Mucosa of gallbladder (tissue), 1 donor: ENCODE measurements around the gene HOXB3. TPM values are rescaled to one million over a fixed set of nuclear protein-coding genes. Genes with fewer than 3 reads are reported as not detected.

Experiments
- DNase-seq: peaks from one replicate; pipeline ENCODE4 v3.0.0-alpha.2; 2020; ENCODE audit warnings: low spot score
- total RNA-seq: library from RNA; stranded (reverse); gene quantifications from one replicate; pipeline ENCODE4 v1.2.1, GENCODE V29; 2021
- donor health status: DM: no; HTN: no; CAD: no.

The HOXB3 gene
- total RNA-seq, 1 donor from 2014 or later: 17.2 TPM

- no peak for DNase-seq
These were observed 20.2 kb downstream of the HOXB3 start for GRCh38 chr17:48569674-48570324.

DNA sequence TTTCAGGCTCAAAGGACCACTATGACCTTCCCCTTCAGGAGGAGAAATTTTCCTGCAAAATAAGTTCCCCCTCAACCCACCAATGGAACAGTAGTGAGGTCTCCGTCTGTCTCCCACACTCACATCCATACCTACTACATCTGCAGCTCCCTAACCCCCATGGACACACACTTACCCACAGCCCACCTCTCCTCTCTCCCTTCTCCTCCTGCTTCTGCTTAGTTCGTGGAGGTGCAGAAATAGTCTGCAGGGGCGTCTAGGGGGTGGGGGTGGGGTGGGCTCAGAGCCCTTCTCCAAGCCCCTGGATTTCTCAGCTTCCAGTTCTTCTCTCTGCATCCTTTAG, 20.8 kb downstream of the HOXB3 start:
- DNase-seq: no peak

- DNase-seq: no peak
These were observed 21.4 kb downstream of the HOXB3 start for GRCh38 chr17:48568499-48569239.

DNA sequence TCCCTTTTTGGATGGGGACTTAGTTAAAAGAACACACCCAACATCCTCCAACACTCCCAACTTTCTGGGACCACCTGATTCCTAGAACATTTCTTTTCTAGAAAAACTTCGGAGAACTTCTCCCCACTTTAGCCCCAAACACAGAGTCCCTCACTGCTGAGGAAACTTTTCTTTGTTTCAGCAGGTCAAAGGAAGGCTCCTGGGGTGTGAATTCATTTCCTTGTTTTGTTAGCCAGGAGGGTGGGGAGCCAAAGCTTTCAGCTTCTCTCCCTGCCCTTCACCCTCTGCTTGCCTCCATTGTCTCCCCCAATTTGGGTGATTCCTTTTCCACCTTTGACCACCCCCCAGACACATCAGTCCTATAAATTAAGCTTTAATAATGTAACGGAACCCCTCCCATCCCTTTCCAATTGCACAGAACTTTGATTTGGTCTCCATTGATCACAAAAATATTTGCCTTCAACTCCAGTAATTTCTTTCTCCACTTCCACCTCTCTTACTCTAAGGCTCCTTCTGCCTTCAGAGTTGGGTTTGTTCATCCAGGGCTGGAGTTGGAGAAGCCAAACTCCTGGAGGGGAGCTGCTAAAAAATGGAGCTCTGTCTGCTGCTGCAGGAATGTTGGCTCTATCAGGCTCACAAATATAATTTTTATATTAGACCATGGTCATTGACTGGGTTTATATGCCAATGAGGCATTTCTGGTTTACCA, 22.2 kb downstream of the HOXB3 start:
- DNase-seq: no peak

GRCh38 chr17:48567209-48567608, 22.8 kb downstream of the HOXB3 start:
- no peak for DNase-seq

- no peak for DNase-seq
These were observed 23.3 kb downstream of the HOXB3 start for GRCh38 chr17:48566717-48567116.

DNA sequence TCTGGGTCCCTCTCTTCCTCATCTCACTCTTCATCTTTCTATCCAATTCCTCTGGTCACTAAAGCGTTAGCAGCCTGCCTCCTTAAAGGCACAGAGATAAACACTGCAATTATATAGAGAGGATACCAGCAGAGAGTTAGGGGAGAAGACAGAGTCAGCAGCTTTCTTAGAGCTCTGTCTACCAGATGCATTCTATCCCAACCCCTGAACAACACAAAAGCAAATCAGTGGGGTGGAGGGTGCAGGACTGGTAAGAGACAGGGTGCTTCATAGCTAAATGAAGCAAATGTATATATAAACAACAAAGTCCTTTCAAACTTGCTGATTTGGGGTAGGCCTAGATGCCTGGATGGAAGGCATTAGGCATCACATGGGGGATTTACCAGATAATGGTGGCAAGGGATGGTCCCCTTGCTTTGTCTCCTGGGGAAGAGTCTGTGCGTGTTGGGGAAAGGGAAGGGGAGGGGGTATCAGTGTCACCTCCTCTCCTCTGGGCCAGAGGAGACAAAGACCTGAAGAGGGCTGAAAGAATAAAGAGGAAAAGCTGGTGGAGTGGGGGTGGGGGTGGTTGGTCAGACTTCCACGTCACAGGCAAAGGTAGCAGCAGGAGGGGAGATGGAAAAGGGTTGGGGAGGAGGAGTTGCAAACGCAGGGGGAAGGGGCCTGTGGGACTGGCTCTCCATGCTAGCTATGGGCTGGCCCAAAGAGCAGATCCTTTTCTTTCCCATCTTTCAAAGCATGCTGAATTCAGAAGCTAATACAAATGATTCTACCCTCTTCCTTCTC, 23.9 kb downstream of the HOXB3 start:
- no peak for DNase-seq

GRCh38 chr17:48565022-48565554, 25.0 kb downstream of the HOXB3 start:
- DNase-seq: no peak

DNA sequence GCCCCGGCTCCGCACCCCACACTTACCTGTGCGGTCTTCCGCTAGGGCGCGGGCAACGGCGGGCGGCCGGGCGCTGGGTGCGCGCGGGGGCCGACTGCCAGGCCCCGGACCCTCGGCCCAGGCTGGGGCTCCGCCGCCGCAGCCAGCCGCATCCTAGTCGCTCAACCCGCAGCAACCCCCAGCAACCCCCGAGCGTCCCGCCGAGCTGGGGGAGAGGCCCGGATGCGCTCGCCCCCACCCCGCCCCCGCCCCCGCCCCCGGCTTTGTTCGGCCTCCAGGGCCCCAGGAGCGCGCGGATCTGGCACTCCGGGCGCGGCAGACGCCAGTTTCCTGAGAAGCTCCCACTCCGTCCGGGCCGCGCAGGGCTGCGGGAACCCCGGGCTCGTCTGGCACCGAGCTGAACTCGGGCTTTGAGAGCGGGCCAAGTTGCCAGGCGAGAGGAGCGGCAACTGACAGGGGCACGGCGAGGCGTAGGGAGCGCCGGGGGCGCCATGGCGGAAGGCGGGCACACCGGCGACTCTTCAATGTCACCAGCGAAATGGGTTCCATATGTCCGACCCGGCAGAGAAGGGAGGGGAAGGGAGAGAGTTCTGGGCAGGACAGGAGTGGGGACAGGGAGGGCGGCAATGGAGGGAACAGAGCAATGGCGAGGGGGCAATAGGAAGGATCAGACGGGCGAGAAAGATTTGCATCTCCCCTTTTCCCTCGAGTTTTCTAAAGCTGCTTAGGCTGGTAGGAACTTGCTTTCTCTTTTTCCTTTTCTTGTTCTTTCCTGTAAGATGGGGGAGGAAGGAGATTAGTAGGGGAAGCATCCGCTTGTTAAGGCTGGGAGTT, 25.6 kb downstream of the HOXB3 start:
- no peak for DNase-seq

GRCh38 chr17:48563867-48564187, 26.2 kb downstream of the HOXB3 start:
- DNase-seq: no peak

DNA sequence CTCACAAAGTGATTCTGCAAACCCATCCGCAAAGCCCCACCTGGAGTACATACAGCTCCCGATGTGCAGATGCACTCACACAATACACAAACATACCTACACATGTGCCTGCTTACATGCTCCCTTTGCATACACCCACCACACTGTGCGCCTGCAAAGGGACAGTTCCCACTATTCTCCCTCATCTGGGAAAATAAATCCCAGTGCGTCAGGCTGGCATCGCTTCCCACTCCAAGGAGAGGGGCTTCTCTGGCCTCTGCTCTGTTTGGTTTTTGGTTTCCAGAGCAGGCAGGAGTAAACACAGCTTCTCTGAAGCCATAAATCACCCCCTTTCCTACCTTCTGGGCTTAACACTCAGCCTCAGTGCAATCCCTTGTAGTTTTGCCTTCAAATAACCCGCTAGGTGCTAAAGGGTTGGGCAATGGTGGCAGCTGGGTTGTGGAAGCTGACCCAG, 26.6 kb downstream of the HOXB3 start:
- no peak for DNase-seq

- DNase-seq: no peak
These were observed 27.1 kb downstream of the HOXB3 start for GRCh38 chr17:48562934-48563333.

DNA sequence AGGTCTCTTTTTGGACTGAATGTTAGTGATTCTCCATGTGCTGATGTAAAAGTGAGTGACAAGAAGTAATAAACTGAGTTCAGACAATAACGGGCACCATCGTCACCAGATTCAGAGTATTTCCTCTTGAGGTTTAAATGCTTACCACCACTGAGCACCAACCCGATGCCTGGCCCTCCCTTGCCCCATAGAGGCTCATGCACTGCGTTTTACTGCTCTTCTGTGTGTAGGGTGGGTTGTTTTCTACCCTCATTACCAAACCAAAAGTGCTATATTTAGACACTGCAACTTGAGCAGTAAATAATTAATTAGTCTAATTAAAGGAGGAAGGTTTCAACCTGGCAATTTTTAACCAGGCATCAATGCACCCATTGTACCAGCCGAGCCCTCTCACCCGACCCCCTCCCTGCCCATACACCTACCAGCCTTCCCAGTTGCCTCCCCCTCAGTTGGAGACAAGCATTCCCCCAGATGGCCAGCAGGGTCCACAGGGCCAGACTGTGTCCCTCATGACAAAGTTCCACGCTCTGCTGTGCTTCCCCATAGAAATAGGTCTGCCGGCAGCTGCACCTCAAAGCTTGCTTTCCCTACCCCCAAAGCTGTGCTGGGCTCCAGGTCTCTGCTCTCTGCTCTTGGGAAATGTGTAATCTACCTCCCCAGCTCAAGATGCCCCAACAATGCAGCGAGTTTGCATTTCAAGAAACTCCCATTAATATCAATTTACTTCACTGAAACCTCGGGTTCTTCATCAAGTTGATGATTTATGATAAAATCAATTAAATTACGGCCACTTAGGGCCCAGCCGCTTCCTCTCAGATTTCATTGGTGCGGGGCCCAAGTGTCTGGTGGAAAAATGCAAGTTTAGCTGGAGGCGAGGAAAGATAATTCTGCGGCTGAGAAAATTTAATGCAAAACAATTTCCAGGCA, 27.9 kb downstream of the HOXB3 start:
- DNase-seq: peak; percentile 19

GRCh38 chr17:48559840-48560817, 29.9 kb downstream of the HOXB3 start:
- DNase-seq: no peak

DNA sequence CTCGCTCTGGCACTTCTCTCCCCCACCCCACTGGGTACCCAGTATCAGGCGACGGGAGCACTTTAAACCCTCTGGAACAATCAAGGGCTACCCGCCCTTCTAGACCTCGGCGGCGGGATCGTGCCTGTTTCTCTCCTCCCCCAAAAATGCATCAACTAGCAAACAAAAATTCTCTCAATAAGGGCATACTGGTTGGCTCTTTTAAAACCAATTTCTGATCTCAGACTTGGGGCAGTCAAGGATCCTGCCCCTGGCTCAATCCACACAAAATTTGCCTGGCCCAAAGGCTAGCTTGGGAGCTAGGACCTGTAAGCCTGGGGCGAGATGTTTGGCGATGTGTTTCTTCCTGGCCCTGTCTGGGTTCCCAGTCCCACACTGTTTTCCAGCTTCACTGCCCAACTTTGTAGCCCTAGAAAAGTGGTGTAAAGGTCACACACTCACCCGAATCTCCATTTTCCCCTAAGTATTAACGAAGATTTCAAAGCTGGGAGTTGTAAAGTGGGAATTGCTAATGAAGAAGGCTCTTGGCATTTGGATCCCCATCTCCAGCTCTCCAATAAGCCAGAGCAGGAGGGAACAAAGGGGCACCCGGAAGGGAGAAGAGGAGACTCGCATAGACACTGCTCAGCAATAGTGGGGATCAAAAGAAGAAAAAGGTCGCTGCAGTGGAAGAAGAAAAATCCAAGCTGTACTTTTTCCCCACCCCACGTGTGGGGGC, 30.8 kb downstream of the HOXB3 start:
- DNase-seq: no peak

GRCh38 chr17:48558831-48559121, 31.3 kb downstream of the HOXB3 start:
- no peak for DNase-seq

GRCh38 chr17:48558057-48558830, 31.8 kb downstream of the HOXB3 start:
- DNase-seq: no peak
